ENCODE results near the gene ALOX12B. TPM values are rescaled to one million over a fixed set of nuclear protein-coding genes. Genes with fewer than 3 reads are reported as not detected.

The ALOX12B gene
- total RNA-seq = not detected in 2 replicates

DNA sequence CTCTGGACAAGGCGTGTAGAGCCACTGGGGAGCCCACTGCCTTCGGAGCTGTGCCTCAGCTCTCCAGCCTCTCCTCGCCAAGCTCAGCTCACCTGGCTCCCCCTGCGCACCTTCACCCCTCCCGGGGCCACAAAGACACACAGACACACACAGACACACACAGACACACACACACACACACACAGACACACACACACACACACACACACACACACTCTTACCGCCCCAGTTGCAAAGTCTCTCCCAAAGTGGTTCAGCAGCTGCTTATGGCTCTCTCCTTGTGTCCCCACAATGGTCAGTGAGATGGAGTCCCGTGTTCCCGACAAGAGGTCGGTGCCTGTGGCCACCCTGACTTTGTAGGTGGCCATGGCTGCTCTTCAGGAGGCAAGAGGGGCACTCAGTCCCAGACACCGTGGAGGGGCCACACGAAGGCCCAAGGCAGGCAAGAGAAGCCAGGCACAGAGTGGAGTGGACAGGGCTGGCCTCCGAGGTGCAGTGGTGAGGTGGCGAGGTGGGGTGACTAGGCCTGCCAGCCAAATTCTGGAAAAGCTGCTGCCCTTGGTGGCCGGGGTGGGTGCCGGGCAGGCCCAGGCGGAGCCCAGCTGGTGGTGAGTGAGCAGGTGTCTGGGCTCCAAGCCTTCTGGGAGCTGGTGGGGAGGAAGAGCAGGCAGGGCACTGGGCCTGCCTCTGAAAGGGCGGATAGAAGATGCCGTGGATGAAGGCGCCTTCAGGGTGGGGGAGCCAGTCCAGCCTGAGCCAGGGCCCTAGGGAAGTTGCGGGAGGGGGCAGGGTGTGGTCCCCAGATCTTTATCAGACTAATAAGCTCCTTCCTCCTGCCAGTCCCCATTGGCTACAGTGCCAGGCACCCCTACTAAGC lies at the start of gene ALOX12B:
TSS of gene ALOX12B (minus strand) at position 642 of the 877 bp plus-strand sequence. CDS start at position 368, 274 bp downstream.

DNA sequence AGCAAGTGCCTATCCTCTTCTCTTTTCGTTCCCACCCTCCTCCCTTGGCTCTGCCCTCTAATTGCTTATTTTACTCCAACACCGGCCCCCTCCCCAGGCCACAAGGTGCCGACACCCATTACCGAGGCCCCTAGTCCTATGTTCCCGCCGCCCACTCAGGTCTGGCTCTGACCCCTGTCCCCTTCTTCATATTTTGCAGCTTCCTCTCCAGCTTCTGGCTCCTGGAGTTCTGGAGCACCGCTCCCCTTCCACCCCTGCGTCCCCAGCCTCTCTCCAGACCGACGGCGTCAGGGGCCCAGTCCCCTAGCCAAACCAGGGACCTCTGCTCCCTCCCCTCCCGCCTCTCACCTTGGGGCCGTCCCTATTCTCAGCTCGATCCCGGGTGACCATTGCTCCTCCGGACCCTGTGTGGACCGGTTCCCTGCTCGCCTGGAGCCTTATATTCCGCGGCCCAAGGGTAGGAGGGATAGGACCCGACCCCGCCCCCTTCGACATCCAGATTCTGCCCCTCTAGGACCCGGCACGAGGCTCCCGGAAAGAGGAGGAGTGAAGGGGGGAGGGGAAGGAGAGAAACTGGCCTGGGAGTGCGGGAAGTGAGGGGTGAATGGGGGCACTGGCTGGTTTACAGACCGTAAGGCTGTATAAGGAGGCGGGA lies 36.3 kb upstream of the ALOX12B start, which contains the start of gene HES7:
TSS of gene HES7 (minus strand) at position 412 of the 655 bp plus-strand sequence. CDS start at position 390, 22 bp downstream.

DNA sequence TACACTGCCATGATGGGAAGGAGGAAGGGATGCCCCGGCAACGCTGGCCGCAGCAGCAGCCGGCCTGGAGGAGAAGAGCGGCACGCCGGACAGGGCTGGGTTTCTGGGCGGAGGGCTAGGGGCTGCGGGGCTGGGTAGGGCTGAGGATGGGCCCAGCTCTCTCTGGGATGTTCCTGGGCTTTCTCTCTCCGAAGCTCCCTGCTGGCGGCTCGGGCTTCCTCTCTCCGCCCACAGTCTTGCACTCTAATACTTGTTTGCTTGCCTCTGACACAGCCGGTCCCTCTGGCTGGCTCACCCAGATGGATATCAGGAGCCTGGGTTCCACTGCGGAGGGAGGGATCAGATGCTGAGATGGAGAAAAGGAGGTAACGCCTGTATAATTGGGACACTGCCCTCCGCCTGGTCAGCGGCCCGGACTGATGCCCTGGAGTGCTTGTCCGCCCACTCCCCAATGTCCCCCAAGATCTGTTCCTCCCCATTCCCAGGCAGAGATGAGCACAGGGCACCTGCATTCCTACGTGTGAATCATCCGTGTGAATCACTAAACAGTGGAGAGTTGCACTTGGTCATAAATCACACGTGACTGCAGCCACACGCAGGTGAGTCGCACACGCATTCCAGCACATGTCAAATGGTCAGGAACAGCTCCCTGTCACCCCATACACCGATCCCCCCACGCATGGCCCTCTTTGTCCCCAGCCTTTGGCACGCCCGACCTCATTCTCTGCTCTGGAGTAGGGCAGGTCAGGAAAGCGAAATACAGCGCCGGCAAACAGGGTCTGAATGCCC lies 30.7 kb upstream of the ALOX12B start, which contains the start of gene ALOXE3:
TSS of gene ALOXE3 (minus strand) at position 535 of the 789 bp plus-strand sequence. CDS start at position 11, 524 bp downstream.

DNA sequence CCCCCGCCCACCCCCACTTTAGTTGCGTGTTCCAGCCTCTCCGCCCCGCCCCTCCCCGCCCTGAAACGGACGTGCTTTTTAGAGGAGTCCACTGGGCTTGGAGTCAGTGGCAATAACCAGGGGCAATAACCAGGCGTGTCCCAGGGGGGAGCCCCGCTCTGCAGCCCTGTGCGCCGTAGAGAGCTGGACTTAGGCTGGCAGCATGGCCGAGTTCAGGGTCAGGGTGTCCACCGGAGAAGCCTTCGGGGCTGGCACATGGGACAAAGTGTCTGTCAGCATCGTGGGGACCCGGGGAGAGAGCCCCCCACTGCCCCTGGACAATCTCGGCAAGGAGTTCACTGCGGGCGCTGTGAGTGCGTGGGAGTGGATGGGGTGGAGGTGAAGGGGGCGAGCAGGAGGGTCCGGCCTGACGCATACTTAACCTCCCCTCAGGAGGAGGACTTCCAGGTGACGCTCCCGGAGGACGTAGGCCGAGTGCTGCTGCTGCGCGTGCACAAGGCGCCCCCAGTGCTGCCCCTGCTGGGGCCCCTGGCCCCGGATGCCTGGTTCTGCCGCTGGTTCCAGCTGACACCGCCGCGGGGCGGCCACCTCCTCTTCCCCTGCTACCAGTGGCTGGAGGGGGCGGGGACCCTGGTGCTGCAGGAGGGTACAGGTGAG lies 48.4 kb downstream of the ALOX12B start, which contains the start of gene ALOX15B:
TSS of gene ALOX15B (plus strand) at position 106 of the 657 bp plus-strand sequence. CDS start at position 203, 97 bp downstream.

Small RNA genes within 50 kb of the gene (small RNA-seq; reads per million reads assigned to genes)
- not detected for gene MIR4314 (ENCODE audit: low replicate concordance)

Other genes starting within 250 kb of the ALOX12B start
- gene TMEM88, start 232.7 kb downstream of the ALOX12B start, total RNA-seq = 1.4 and 10.7 TPM in 2 replicates
- gene NAA38, start 230.2 kb downstream of the ALOX12B start, total RNA-seq = 37.7 and 40.0 TPM in 2 replicates
- 6.1 and 8.0 TPM in 2 replicates for gene CYB5D1, start 229.7 kb downstream of the ALOX12B start, total RNA-seq
- 56.3 and 73.5 TPM in 2 replicates for gene CHD3, start 198.9 kb downstream of the ALOX12B start, total RNA-seq
- 1.1 and 6.2 TPM in 2 replicates for gene RNF227, start 171.4 kb downstream of the ALOX12B start, total RNA-seq
- gene KCNAB3, start 157.9 kb downstream of the ALOX12B start, total RNA-seq = 1.9 TPM in 1 of 2 replicates, not detected in the other
- 47.0 and 68.7 TPM in 2 replicates for gene TRAPPC1, start 155.8 kb downstream of the ALOX12B start, total RNA-seq
- gene CNTROB, start 155.5 kb downstream of the ALOX12B start, total RNA-seq = 19.3 and 37.2 TPM in 2 replicates
- not detected in 2 replicates for gene GUCY2D, start 85.1 kb downstream of the ALOX12B start, total RNA-seq
- gene ALOX15B, start 48.7 kb downstream of the ALOX12B start, total RNA-seq = under 0.01 TPM in 1 of 2 replicates, not detected in the other
- gene ALOXE3, start 30.8 kb upstream of the ALOX12B start, total RNA-seq = under 0.01 TPM in 1 of 2 replicates, not detected in the other
- under 0.01 TPM in 1 of 2 replicates, not detected in the other for gene HES7, start 36.4 kb upstream of the ALOX12B start, total RNA-seq
- 6.2 and 14.2 TPM in 2 replicates for gene PER1, start 64.7 kb upstream of the ALOX12B start, total RNA-seq
- 5.0 TPM in 2 replicates for gene VAMP2, start 75.2 kb upstream of the ALOX12B start, total RNA-seq
- 7.7 and 23.8 TPM in 2 replicates for gene TMEM107, start 88.7 kb upstream of the ALOX12B start, total RNA-seq
- 7.6 and 11.6 TPM in 2 replicates for gene BORCS6, start 102.5 kb upstream of the ALOX12B start, total RNA-seq
- gene AURKB, start 122.9 kb upstream of the ALOX12B start, total RNA-seq = 2.6 and 67.6 TPM in 2 replicates
- gene CTC1, start 160.3 kb upstream of the ALOX12B start, total RNA-seq = 6.3 and 9.4 TPM in 2 replicates
- 16.4 and 74.0 TPM in 2 replicates for gene PFAS, start 161.6 kb upstream of the ALOX12B start, total RNA-seq
- gene RANGRF, start 201.0 kb upstream of the ALOX12B start, total RNA-seq = 7.4 and 16.9 TPM in 2 replicates
- gene SLC25A35, start 207.7 kb upstream of the ALOX12B start, total RNA-seq = 0.66 and 1.4 TPM in 2 replicates
- not detected in 2 replicates for gene ARHGEF15, start 222.5 kb upstream of the ALOX12B start, total RNA-seq